Measurements from ENCODE around the gene PRR20G.
"Not testable (repeated sequence)": the region's sequence is repeated elsewhere in the genome, so short reads cannot be mapped to it uniquely, and the experiment has no call there.

The PRR20G gene

GRCh38 chr3:127287840-127288239 is at the start of gene PRR20G:
Gene PRR20G (minus strand): TSS chr3:127288046. CDS start chr3:127287365, 681 bp downstream.
- no peak for DNase-seq

GRCh38 chr3:127337001-127337400 is 49.2 kb upstream of the PRR20G start:
- no peak for DNase-seq

- DNase-seq: no peak
These were observed 48.3 kb upstream of the PRR20G start for GRCh38 chr3:127336101-127336500.

GRCh38 chr3:127330385-127330784 is 42.5 kb upstream of the PRR20G start:
- DNase-seq: no peak

- no peak for DNase-seq
These were observed 41.9 kb upstream of the PRR20G start for GRCh38 chr3:127329631-127330285.

- no peak for DNase-seq
These were observed 40.6 kb upstream of the PRR20G start for GRCh38 chr3:127328421-127328820.

GRCh38 chr3:127326341-127326740 is 38.5 kb upstream of the PRR20G start:
- DNase-seq: no peak

GRCh38 chr3:127325629-127325961 is 37.7 kb upstream of the PRR20G start:
- no peak for DNase-seq

GRCh38 chr3:127324913-127325628 is 37.2 kb upstream of the PRR20G start:
- DNase-seq: no peak

- DNase-seq: no peak
These were observed 36.2 kb upstream of the PRR20G start for GRCh38 chr3:127324076-127324475.

- no peak for DNase-seq
These were observed 35.7 kb upstream of the PRR20G start for GRCh38 chr3:127323581-127323980.

GRCh38 chr3:127321371-127321770 is 33.5 kb upstream of the PRR20G start:
- no peak for DNase-seq

GRCh38 chr3:127320529-127321121 is 32.8 kb upstream of the PRR20G start:
- no peak for DNase-seq

GRCh38 chr3:127316685-127317084 is 28.8 kb upstream of the PRR20G start:
- DNase-seq: no peak

GRCh38 chr3:127312818-127313217 is 25.0 kb upstream of the PRR20G start:
- no peak for DNase-seq

- DNase-seq: not testable (repeated sequence)
These were observed 21.0 kb upstream of the PRR20G start for GRCh38 chr3:127308821-127309220.

GRCh38 chr3:127307916-127308315 is 20.1 kb upstream of the PRR20G start:
- DNase-seq: no peak

GRCh38 chr3:127307112-127307835 is 19.4 kb upstream of the PRR20G start:
- DNase-seq: no peak

GRCh38 chr3:127306361-127307111 is 18.7 kb upstream of the PRR20G start:
- DNase-seq: no peak

GRCh38 chr3:127305499-127306060 is 17.7 kb upstream of the PRR20G start:
- DNase-seq: no peak

GRCh38 chr3:127304121-127304744 is 16.4 kb upstream of the PRR20G start:
- no peak for DNase-seq

- DNase-seq: no peak
These were observed 11.4 kb upstream of the PRR20G start for GRCh38 chr3:127299276-127299675.
